Trophoblast cell (in vitro differentiated cells and primary cell): ENCODE results near the gene HRH1.
"Not testable (repeated sequence)": the region's sequence is repeated elsewhere in the genome, so short reads cannot be mapped to it uniquely, and the experiment has no call there.

Experiments used
- DNase-seq, 2 donors: peaks; one replicate each; pipeline ENCODE4 v3.0.0-alpha.2; 2016
- H2AFZ ChIP-seq: 2 replicates; pipeline ENCODE4 v1.6.1; 2013; ENCODE audit warnings: low read length, moderate library complexity, mild to moderate bottlenecking; ENCODE audit not compliant: insufficient read depth, poor library complexity
- H2AK5ac ChIP-seq: 2 replicates; pipeline ENCODE4 v1.6.1; 2013; ENCODE audit warnings: mild to moderate bottlenecking, low read length
- H2BK120ac ChIP-seq: 2 replicates; pipeline ENCODE4 v1.6.1; 2013; ENCODE audit warnings: low read length, mild to moderate bottlenecking, moderate library complexity; ENCODE audit not compliant: insufficient read depth, poor library complexity
- H2BK12ac ChIP-seq: 2 replicates; pipeline ENCODE4 v1.6.1; 2013; ENCODE audit warnings: mild to moderate bottlenecking, low read length, moderate library complexity
- H2BK5ac ChIP-seq: 2 replicates; pipeline ENCODE4 v1.6.1; 2013; ENCODE audit warnings: low read length, low read depth, moderate library complexity, mild to moderate bottlenecking; ENCODE audit not compliant: poor library complexity
- H3K14ac ChIP-seq: 2 replicates; pipeline ENCODE4 v1.6.1; 2013; ENCODE audit warnings: mild to moderate bottlenecking, low read length
- H3K18ac ChIP-seq: 2 replicates; pipeline ENCODE4 v1.6.1; 2013; ENCODE audit warnings: mild to moderate bottlenecking, low read length
- H3K23ac ChIP-seq: 2 replicates; pipeline ENCODE4 v1.6.1; 2013; ENCODE audit warnings: low read length
- H3K27ac ChIP-seq: 2 replicates; pipeline ENCODE4 v1.5.1; 2013; ENCODE audit warnings: low read depth, mild to moderate bottlenecking, inconsistent platforms, low read length, moderate library complexity
- H3K27me3 ChIP-seq: 2 replicates; pipeline ENCODE4 v1.6.1; 2013; ENCODE audit warnings: inconsistent platforms, mild to moderate bottlenecking, low read length, moderate library complexity; ENCODE audit not compliant: insufficient read depth
- H3K36me3 ChIP-seq, 2 experiments: 1 replicate in 1 of 2; 2 replicates in 1 of 2; pipeline ENCODE4 v1.6.1; 2013; ENCODE audit warnings: low read length in 2 of 2, mild to moderate bottlenecking in 2 of 2, moderate library complexity in 1 of 2; ENCODE audit not compliant: insufficient read depth in 2 of 2, control insufficient read depth in 1 of 2
- H3K4ac ChIP-seq: 2 replicates; pipeline ENCODE4 v1.6.1; 2013; ENCODE audit warnings: low read depth, mild to moderate bottlenecking, low read length, moderate library complexity
- H3K4me1 ChIP-seq, 2 experiments: 1 replicate in 1 of 2; 2 replicates in 1 of 2; pipeline ENCODE4 v1.6.1; 2013; ENCODE audit warnings: low read length in 2 of 2, mild to moderate bottlenecking in 2 of 2, moderate library complexity in 1 of 2; ENCODE audit not compliant: insufficient read depth in 2 of 2, control insufficient read depth in 1 of 2
- H3K4me2 ChIP-seq: 2 replicates; pipeline ENCODE4 v1.6.1; 2013; ENCODE audit warnings: inconsistent platforms, mild to moderate bottlenecking, low read length, moderate library complexity
- H3K4me3 ChIP-seq: 2 replicates; pipeline ENCODE4 v1.5.1; 2013; ENCODE audit warnings: mild to moderate bottlenecking, low read depth, low read length, inconsistent platforms
- H3K79me1 ChIP-seq: one replicate; pipeline ENCODE4 v1.6.1; 2013; ENCODE audit warnings: low read length
- H3K79me2 ChIP-seq: 2 replicates; pipeline ENCODE4 v1.6.1; 2013; ENCODE audit warnings: low read length, mild to moderate bottlenecking; ENCODE audit not compliant: control insufficient read depth, insufficient read depth, poor library complexity
- H3K9ac ChIP-seq: 2 replicates; pipeline ENCODE4 v1.6.1; 2013; ENCODE audit warnings: mild to moderate bottlenecking, low read length
- H3K9me3 ChIP-seq: 2 replicates; pipeline ENCODE4 v1.6.1; 2013; ENCODE audit warnings: low read depth, mild to moderate bottlenecking, control low read depth, inconsistent platforms, low read length; ENCODE audit not compliant: insufficient read depth
- H4K12ac ChIP-seq: 2 replicates; pipeline ENCODE4 v1.6.1; 2013; ENCODE audit warnings: low read depth, mild to moderate bottlenecking, low read length, moderate library complexity
- H4K8ac ChIP-seq: 2 replicates; pipeline ENCODE4 v1.6.1; 2013; ENCODE audit warnings: low read depth, mild to moderate bottlenecking, low read length, moderate library complexity
- H4K91ac ChIP-seq: one replicate; pipeline ENCODE4 v1.6.1; 2013; ENCODE audit warnings: low read depth, mild to moderate bottlenecking, low read length, moderate library complexity
- WGBS: extraction: QIAGEN DNeasy Blood & Tissue Kit; methylation state at CpG from one replicate; pipeline ENCODE4 v1.1.7; 2013; ENCODE audit warnings: missing lambda C conversion rate; ENCODE audit not compliant: insufficient read length, insufficient coverage; ENCODE audit errors: extremely low coverage; 5-methylcytosine and 5-hydroxymethylcytosine counted together

HRH1 gene

GRCh38 chr3:11212784-11213183 is 58.5 kb downstream of the HRH1 start:
- no peak overlapping the region for H3K27ac ChIP-seq
- H4K12ac ChIP-seq, result no peak overlapping the region
- no peak overlapping the region for H3K18ac ChIP-seq
- H3K9ac ChIP-seq, result no peak overlapping the region
- H2BK120ac ChIP-seq, result no peak overlapping the region
- H2BK12ac ChIP-seq, result no peak overlapping the region
- no peaks in the 10 kb centered on the region for H3K79me2 ChIP-seq
- no peaks in the 10 kb centered on the region for H3K79me1 ChIP-seq
- no peak overlapping the region for H2BK5ac ChIP-seq
- H3K9me3 ChIP-seq, result no peaks in the 10 kb centered on the region
- no peak for DNase-seq
- no peak overlapping the region for H4K91ac ChIP-seq
- H4K8ac ChIP-seq, result no peak overlapping the region
- H2AFZ ChIP-seq, result no peak overlapping the region
- no peak overlapping the region for H3K4me3 ChIP-seq
- peaks cover 4 to 7% of the 10 kb centered on the region in 2 experiments for H3K4me1 ChIP-seq
- no peak overlapping the region for H3K23ac ChIP-seq
- no peak overlapping the region for H3K4me2 ChIP-seq
- H2AK5ac ChIP-seq, result no peak overlapping the region
- H3K14ac ChIP-seq, result no peak overlapping the region
- no CpG with 5 or more reads among the region's 6 CpGs for WGBS
- H3K36me3 ChIP-seq, result no peaks in the 10 kb centered on the region
- H3K27me3 ChIP-seq, result no peaks in the 10 kb centered on the region
- H3K4ac ChIP-seq, result no peak overlapping the region

GRCh38 chr3:11213810-11214450 is 59.6 kb downstream of the HRH1 start:
- H3K4me1 ChIP-seq, result peaks cover 4 to 7% of the 10 kb centered on the region in 2 experiments
- no peak overlapping the region for H4K8ac ChIP-seq
- no peak overlapping the region for H3K4ac ChIP-seq
- no peaks in the 10 kb centered on the region for H3K79me1 ChIP-seq
- no peak overlapping the region for H3K4me2 ChIP-seq
- no peak overlapping the region for H4K91ac ChIP-seq
- no peaks in the 10 kb centered on the region for H3K79me2 ChIP-seq
- H3K9me3 ChIP-seq, result no peaks in the 10 kb centered on the region
- H2BK12ac ChIP-seq, result no peak overlapping the region
- H4K12ac ChIP-seq, result no peak overlapping the region
- H3K36me3 ChIP-seq, result no peaks in the 10 kb centered on the region
- H3K27me3 ChIP-seq, result no peaks in the 10 kb centered on the region
- H2AFZ ChIP-seq, result no peak overlapping the region
- DNase-seq, result no peak
- H2BK120ac ChIP-seq, result no peak overlapping the region
- H3K9ac ChIP-seq, result no peak overlapping the region
- H3K18ac ChIP-seq, result no peak overlapping the region
- H3K4me3 ChIP-seq, result no peak overlapping the region
- H3K14ac ChIP-seq, result no peak overlapping the region
- no peak overlapping the region for H3K27ac ChIP-seq
- no peak overlapping the region for H2BK5ac ChIP-seq
- WGBS, result no CpG with 5 or more reads among the region's 12 CpGs
- no peak overlapping the region for H2AK5ac ChIP-seq
- H3K23ac ChIP-seq, result no peak overlapping the region

GRCh38 chr3:11214451-11214978 is 60.2 kb downstream of the HRH1 start:
- H4K12ac ChIP-seq, result no peak overlapping the region
- H2BK5ac ChIP-seq, result no peak overlapping the region
- H3K36me3 ChIP-seq, result no peaks in the 10 kb centered on the region
- no peaks in the 10 kb centered on the region for H3K9me3 ChIP-seq
- no peaks in the 10 kb centered on the region for H3K79me1 ChIP-seq
- H4K8ac ChIP-seq, result no peak overlapping the region
- no peak overlapping the region for H3K14ac ChIP-seq
- H2BK12ac ChIP-seq, result no peak overlapping the region
- H2BK120ac ChIP-seq, result no peak overlapping the region
- no peaks in the 10 kb centered on the region for H3K79me2 ChIP-seq
- H4K91ac ChIP-seq, result no peak overlapping the region
- no peak overlapping the region for H3K4me2 ChIP-seq
- no peak overlapping the region for H3K4ac ChIP-seq
- H2AK5ac ChIP-seq, result no peak overlapping the region
- H3K9ac ChIP-seq, result no peak overlapping the region
- WGBS, result no CpG with 5 or more reads among the region's 1 CpG
- no peak for DNase-seq
- no peak overlapping the region for H3K4me3 ChIP-seq
- no peaks in the 10 kb centered on the region for H3K27me3 ChIP-seq
- peaks cover 4 to 7% of the 10 kb centered on the region in 2 experiments for H3K4me1 ChIP-seq
- H3K18ac ChIP-seq, result no peak overlapping the region
- no peak overlapping the region for H3K27ac ChIP-seq
- H3K23ac ChIP-seq, result no peak overlapping the region
- no peak overlapping the region for H2AFZ ChIP-seq

GRCh38 chr3:11217370-11217769 is 63.1 kb downstream of the HRH1 start:
- no CpG with 5 or more reads among the region's 6 CpGs for WGBS
- H3K23ac ChIP-seq, result not testable (repeated sequence)

More at GRCh38 chr3:11217370-11217769, 63.1 kb downstream of the HRH1 start:
- not testable (repeated sequence) for H2BK120ac ChIP-seq, H3K4me1 ChIP-seq, H4K12ac ChIP-seq, H2BK5ac ChIP-seq, H4K91ac ChIP-seq, H4K8ac ChIP-seq, H2AFZ ChIP-seq, H3K4me3 ChIP-seq, H3K79me2 ChIP-seq, H2AK5ac ChIP-seq, H3K9ac ChIP-seq, H3K4me2 ChIP-seq, H2BK12ac ChIP-seq, H3K27me3 ChIP-seq, H3K79me1 ChIP-seq, H3K18ac ChIP-seq, DNase-seq, H3K14ac ChIP-seq, H3K36me3 ChIP-seq, H3K4ac ChIP-seq, H3K27ac ChIP-seq, H3K9me3 ChIP-seq
